HG03342 (cell line): ENCODE results near the gene ARID4B.
"Not testable (repeated sequence)": the region's sequence is repeated elsewhere in the genome, so short reads cannot be mapped to it uniquely, and the experiment has no call there.

ENCODE experiments used
- ATAC-seq: cut with Tn5 transposase; IDR thresholded peaks from one replicate; pipeline ENCODE4 v1.9.1; 2021; ENCODE audit warnings: mild to moderate bottlenecking, moderate library complexity; ENCODE audit not compliant: unreplicated experiment

Gene ARID4B

DNA sequence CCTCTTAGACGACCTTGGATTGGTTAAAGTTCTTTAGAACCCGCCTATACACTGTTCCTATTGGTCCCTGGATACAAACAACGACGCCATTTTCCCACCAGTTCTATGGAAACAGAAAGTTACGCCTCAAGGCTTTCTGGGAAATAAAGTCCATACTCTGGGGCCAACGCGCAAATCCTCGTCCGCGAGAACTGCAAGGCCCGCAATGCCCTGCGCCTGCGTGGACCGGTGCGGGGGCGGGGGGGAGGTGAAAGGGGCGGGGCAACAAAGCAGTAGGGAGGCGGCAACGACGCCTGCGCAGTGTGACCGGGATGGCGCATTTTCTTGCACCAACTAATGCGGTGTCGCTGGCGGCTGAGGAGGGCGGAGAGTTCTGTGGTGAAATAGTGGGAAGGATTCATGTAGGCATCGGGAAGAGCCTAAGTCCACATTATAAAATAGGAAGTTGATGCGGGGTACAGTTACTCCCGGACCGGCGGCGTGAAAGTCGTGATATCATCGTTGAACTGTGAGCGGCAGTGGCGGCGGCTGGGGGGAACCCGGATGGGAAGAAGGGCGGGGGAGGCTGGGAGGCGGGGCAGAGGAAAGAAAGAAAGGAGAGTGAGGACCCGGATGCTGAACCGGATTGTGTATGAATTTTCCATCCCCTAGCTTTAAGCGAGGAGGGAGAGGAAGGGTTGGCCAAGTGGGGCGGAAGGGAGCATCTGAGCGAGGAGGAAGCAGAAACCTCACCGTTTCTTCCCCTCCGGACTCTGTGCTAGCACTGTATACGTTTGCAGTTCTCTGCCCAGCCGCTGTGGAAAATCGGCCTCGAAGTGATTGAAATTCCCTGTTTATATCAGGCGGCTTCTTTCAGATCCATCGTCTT is 526 bp upstream of the ARID4B start, which contains the start of gene GGPS1:
Gene GGPS1 (plus strand): TSS at position 300 of the 868 bp plus-strand sequence. CDS start 6,695 bp downstream, outside the sequence.
- ATAC-seq: peak; percentile 70

DNA sequence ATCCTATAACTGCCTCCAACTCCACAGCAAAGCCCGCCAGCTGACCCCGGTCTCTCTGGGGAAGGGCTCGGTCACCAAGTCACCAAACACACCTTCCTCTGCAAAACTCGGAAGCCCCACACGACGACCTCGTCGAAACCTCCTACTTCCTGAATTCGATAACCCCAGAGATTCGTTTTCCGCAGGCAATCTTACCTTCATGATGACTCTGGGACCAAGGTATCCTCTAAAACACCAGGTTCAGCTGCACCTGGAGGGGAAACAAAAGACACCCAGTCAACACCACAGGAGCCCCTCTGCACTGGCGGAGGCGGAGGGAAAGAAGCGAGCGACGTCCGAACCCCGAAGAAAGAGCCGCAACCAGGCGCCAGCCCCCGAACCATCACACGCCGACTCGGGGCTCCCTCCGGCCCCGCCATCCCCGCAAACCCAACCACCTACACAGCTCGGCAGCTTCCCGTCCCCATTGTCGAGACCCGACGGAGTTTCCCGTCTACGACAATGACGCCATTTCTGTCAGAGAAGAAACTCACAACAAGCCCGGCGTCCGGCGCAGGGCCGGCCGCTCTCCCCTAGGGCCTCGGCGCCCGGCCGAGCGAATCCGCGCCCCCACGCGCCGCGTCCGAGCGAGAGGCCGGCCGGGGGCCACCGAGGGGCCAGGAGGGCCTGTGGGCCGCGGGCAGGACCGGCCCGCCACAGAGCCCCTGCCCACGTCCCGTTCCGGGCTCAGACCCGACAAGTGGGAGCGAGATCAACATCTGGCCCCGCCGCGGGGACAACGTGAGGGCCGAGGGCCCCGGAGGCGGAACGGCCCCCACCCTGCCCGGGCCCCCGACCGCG is 1.0 kb downstream of the ARID4B start:
- peak; percentile 25 for ATAC-seq

DNA sequence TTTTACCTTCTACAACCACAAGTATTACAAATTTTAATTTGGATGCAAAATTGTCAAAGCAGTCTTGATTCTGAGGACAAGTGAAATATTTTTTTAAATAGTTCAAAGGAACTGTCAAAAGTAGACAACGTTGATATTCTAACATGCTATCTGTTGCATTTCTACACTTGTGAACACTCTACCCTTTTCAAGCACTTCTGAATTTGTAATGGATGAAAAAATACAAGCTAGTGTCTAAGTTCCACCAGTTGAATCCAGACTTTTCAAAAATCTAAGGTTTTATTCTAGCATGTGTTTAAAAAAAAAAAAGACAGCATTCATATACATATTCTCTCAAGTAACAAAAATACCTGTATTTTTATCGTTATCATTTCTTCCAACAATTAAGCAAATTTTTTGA is 2.1 kb downstream of the ARID4B start:
- ATAC-seq: no peak

DNA sequence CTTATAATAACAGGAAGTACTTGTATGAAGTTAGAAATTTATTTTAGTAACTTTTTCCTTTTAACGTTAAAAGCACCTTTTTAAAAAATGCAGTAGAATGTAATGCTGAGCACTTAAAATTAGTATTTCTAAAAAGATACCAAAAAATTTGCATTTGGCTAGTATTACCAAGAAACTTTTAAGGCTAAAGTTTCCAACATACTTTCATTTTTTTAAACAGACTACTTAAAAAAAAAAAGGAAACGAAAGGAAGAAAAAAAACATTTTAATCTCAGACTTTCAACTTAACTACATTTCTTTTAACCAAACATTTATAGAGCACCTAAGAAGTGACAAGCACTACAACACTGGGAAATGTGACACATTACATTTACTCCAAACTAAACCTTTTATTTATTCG is 2.8 kb downstream of the ARID4B start:
- no peak for ATAC-seq

DNA sequence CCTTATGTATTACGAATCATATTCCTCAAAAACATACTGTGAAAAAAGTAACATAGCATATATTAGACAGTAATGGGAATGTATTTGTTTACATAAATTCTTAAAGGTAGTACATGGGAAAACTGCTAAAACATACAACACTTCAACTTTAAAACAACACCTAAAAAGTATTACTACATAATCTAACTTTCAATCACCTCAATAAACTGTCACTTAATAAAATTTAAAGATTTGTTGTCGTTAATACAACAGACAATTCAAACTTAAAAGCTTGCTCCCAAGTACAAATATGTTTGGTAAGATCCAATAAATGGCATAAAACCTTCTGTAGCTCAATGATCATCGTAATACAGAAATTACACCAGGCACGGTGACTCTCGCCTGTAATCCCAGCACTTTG is 3.7 kb downstream of the ARID4B start:
- ATAC-seq: no peak

DNA sequence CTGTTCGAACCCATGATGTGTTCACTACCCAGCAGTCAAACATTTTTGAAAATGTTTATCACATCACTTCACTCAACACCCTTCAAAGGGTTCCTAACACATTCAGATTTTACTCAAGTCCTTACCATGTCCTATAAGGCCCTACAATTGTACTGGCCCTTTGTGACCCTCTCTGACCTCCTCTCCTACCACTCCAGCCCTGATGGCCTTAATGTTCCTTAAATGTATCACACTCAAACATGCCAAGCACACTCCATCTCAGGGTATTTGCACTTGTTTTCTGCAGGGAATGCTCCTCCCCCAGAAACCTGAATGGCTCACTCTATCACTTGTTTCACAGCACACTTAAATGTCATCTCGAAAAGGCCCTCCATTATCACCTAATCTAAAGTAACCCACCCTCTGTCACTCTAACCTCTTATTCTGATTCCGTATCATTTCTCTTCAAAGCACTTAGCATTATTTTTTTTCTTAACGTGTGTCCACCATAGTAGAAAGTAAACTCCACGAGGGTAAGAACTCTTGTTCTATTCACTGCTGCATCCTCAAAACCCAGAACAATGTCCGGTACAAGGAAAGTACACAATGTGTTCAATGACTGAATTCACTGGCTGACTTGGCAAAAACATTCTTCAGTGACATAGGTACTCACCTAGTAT is 7.3 kb downstream of the ARID4B start:
- no peak for ATAC-seq

DNA sequence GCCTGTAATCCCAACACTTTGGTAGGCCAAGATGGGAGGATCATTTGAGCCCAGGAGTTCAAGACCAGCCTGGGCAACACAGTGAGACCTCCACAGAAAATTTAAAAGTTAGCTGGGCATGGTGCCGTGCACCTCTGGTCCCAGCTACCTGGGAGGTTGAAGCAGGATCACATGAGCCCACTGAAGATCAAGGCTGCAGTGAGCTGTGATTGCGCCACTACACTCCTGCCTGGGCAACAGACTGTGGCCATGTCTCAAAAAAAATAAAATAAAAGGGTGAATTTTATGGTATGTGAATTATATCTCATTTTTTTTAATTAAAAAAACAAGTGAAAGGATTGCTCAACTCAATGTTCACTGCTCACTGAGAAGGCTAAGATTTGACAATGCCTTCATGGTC is 8.7 kb downstream of the ARID4B start:
- ATAC-seq: no peak

DNA sequence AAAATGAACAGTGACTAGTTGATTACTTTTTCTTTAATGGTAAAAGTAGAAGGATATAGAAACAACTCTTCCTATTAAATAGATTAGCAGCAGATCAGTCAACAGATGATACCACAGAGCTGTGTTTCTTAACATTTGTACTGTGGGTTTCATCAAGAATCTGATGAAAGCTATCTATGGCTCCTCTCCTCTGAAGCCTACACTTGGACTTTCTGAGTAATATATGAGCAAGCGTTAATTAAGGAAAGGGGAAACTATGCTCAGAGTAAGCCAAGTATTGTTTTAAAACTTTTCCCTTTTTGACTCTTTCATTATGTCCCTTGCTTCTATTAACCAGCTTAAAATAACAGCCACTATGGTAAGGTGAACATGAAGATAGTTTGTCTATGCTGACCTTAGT is 10.8 kb downstream of the ARID4B start:
- no peak for ATAC-seq

DNA sequence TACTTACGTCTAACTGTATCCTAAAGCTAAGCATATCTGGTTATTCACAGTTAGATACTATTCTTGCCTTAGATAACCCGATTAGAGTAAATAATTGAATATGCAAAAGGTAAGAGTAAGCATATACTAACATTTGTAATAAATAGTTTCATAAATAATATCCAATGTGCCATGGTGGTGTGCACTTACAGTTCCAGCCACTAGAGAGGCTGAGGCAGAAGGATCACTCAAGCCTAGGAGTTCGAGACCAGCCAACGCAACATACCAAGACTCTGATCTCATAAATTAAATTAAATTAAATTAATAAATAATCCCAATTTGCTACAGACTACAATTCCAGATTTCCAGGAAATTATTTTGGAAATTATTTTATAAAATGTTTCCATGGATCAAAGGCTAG is 12.2 kb downstream of the ARID4B start:
- no peak for ATAC-seq

DNA sequence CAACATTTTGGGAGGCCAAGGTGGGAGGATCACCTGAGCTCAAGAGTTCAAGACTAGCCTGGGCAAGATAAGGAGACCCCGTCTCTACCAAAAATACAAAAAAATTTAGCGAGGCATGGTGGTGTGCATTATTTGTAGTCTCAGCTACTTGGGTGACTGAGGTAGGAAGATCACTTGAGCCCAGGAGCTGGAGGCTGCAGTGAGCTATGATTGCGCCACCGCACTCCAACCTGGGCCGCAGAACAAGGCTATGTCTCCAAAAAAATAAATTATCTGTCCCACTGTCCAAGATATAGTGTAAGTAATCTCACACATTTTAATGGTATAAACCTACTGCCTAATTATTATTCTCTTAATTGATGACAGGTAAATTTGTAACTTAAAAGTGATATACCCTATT is 12.8 kb downstream of the ARID4B start:
- no peak for ATAC-seq

DNA sequence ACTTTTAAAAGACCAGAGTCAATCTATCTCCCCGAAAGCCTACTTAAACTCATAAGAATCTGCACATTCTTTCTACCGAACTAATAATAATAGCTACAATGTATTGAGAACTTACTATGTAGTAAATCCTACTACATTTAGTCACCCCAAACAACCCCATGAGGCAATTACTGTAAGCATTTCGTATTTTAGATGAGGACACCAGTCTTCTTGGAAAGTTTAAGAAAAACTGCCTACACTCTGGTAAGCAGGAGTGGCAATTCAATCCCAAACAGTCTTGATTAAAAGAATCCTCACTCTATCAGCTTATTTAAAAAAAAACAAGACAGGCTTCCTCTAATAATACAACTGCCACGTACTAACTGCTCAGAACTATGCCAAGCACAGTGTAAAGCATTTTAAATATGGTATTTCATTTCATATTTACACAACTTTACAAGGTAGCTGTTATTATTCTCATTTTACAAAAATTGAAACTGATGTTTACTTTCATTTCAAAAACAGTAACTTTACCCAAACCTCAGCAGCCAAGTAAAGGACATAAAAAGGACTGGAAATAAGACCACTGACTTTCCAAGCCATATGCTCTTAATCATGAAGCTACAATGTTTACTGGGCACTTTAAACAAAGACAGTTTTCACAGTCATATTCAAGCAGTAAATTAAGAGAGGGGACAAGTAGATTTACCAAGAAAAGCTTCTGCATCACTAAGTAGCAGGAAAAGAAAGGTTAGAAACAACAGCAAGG is 13.9 kb downstream of the ARID4B start:
- ATAC-seq: no peak

DNA sequence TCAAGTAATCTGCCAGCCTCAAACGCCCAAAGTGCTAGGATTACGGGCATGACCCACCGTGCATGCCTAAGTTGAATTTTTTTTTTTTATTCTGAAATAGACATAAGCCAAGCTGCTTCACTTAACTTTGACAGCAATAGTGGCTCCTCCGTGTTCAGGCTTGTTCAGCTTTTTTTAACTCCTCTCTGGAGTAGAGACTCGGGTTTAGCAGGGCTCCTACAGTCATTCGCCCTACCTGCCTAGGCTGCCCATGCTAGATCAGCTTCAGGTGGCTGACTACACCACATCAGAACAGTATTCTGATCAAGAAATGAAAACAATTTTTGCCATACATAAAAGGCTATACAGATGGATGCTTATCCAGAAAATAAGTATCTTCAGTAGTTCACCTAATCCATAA is 14.7 kb downstream of the ARID4B start:
- ATAC-seq: no peak

DNA sequence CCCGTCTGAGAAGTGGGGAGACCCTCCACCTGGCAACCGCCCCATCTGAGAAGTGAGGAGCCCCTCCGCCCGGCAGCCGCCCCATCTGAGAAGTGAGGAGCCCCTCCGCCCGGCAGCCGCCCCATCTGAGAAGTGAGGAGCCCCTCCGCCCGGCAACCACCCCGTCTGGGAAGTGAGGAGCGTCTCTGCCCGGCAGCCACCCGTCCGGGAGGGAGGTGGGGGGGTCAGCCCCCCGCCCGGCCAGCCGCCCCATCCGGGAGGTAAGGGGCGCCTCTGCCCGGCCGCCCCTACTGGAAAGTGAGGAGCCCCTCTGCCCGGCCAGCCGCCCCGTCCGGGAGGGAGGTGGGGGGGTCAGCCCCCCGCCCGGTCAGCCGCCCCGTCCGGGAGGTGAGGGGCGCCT is 18.8 kb downstream of the ARID4B start:
- not testable (repeated sequence) for ATAC-seq

DNA sequence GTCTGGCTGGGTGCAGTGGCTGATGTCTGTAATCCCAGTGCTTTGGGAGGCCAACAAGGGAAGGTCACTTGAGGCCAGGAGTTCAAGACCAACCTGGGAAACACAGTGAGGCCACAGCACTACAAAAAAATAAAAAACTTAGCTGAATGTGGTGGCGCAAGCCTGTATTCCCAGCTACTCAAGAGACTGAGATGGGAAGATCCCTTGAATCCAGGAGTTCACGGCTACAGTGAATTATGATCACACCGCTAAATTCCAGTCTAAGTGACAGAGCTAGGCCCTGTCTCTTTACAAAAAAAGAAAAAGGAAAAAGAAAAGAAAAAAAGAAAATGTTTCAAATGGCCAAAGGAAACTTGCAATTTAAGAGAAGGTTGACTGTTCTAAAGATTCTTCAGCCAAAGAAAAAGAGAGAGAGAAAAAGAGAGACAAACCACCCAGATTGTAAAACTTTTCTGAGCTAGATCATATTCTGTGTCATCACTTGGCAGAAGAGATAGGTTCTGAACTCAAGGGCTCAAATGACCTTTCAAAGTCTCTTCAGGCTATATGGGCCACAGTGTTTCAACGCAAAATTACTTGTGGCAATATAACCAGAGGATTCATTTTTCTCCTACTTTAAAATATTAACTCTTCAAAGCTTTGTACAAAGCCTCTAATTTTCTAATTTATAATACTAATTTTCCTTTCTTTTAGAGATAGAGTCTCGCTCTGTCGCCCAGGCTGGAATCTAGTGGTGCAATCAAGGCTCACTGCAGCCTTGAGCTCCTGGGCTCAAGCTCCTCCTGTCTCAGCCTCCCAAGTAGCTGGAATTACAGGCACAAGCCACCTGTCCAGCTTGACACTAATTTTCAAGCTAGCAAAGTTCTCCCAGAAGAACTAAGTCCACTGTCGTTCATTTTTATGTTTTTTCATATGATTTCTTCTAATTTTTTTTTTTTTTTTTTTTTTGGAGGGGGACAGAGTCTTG is 20.5 kb downstream of the ARID4B start:
- ATAC-seq: no peak

DNA sequence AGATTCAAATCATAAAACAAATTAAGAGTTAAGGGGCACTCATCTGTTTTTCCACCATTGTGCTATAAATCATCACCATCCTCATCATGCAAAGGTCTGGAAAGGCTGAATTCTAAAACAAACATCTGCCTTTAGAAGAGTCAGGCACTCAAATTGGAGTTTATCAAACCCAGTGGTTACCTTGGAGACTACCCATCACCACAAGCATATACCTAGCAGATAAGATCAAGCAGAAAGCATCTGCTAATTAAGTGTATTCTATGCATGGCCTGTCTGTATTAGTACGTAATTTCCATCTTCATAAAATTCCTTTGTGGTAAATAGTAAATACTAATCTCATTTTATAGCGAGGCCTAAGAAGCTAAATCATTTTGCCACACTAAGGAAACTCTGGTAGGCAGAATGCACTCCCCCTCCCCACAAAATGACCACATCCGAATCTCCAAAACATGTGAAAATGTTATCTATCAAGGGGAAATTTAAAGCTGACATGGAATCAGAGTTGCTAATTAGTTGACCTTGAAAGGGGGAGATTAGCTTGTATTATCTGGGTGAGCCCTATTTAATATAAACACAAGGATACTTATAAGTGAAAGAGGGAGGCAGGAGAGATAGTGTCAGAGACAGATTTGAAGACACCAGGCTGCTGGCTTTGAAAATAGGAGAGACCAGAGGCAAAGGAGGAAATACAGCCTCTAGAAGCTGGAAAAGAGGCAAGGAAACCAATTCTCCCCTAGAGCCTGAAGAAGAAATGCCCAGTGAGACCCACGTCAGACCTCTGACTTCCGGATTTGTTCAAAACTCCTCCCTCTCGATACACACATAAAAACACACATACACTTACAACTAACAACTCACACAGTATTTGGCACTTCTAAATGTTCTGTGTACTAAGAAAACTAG is 23.2 kb downstream of the ARID4B start:
- ATAC-seq: no peak

DNA sequence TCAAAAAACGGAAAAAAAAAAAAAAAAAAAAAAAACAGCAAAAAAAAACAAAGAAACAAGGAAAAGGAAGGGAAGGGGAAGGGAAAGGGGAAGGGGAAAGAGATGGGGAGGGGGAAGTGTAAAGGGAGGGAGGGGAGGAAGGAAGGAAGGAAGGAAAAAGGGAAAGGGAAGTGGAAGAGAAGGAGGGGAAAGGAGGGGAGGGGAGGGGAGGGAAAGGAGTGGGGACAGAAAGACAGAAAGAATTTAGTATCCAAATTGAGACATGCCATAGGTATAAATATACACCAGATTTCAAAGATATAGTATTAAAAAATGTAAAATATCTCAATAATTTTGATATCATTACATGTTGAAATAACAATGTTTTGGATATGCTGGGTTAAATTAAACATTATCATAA is 25.8 kb downstream of the ARID4B start:
- ATAC-seq: no peak

DNA sequence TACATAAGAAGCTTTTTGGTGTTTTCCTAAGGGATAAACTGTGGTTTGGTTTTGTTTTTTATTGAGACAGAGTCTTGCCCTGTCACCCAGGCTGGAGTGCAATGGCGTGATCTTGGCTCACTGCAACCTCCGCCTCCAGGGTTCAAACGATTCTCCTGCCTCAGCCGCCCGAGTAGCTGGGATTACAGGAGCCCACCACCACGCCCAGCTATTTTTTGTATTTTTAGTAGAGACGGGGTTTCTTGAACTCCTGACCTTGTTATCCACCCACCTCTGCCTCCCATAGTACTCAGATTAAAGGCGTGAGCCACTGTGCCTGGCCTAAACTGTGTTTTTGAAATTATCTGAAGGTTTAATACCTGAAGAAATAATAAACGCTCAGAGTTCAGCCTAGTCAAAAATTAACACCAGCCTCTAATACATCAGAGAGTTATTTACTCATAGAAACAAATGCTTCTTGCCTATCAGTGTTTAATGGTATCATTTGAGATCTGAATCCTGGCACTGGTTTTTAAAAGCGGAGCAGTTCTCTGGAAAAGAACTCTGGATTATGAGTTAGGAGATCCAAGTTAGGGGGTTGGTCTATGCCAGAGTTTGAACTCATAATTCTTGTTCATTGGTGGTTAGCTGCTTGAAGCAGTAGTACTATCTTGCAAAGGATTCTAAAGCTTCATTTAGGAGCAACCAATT is 28.7 kb downstream of the ARID4B start:
- no peak for ATAC-seq

DNA sequence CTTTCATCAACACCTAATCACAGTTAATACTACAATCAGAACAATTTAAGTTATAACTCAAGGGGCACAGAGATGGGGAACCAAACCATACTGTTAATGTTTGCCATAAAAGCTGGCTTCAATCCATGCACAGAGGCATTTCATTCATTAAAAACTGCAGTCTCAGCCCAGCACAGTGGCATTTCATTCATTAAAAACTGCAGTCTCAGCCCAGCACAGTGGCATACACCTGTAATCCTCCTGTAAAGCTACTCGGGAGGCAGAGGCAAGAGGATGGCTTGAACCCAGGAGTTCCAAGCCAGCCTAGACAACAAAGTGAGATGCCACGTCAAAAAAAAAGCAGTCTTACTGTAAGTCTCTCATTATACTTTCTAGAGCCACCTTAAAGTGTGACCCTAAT is 29.2 kb downstream of the ARID4B start:
- no peak for ATAC-seq
